Retina (tissue), 1 donor: Measurements from ENCODE around the gene BAAT.

Experiments
- DNase-seq: peaks from one replicate; pipeline ENCODE4 v3.0.0-alpha.2; 2016

The BAAT gene

DNA sequence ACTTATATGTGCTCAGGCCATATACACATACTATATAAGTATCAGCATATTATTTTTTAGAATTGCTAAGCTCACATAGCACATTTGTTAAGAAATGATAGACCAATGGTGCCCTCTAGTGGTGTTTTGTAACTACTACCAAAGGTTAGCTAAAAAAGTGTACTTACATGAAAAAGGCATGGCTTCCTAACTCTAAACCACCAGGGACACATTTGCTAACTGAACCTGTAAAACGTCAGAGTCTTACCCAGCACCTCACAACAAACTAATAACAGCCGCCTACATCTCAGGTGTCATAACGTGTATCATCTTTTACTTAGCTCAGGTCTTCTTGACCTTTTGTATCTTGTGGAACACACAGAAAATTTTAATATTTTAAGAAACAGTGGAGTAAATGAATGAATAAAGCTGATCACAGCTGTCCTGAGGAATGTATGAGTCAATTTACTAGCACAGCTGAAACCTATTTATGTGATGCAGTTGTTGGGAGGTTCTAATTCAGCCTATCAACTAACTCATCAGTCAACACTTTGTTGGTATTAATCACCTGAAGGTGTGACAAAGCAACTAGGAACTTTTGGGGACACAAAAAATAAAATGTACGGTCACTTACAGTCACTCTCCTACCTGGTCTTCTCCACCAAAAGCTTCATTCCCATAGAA is 72.9 kb downstream of the BAAT start:
- DNase-seq = peak; percentile 34

DNA sequence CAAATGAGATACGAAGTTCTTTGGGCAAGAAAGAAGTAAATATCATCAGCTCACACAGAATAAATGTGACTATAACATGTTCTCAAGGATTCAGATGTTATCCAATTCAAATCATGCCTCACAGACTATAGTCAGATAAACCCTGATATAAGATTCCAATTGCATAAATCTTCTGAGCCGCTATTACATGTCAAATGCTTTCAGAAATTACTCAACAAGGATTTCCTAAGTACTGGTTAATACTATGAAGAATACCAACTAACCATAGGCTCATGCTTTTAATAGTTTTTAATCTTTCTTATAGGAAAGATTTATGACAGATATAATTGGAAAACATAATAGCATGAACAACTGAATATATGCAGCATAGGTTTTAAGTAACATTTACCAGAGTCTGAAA is 73.6 kb downstream of the BAAT start:
- DNase-seq = no peak
